Sciatic nerve (tissue), 2 donors: Measurements from ENCODE around the gene ALDH5A1. TPM values are rescaled to one million over a fixed set of nuclear protein-coding genes. Genes with fewer than 3 reads are reported as not detected.

ENCODE experiments used
- ATAC-seq: fragments of 200-7000 bp; cut with Tn5 transposase; one replicate; pipeline ENCODE4 v1.9.1; 2020; ENCODE audit warnings: mild to moderate bottlenecking, moderate library complexity
- DNase-seq: peaks from one replicate; pipeline ENCODE4 v3.0.0-alpha.2; 2020; ENCODE audit warnings: low spot score
- intact Hi-C: fragments of 100-400 bp; cut with DNase I; formaldehyde crosslinking; loops from one replicate; pipeline ENCODE4 v1.14.2; 2022
- total RNA-seq: library from RNA; stranded (reverse); fragmentation: NEBNext Ultra II Directional; extraction: Animal tissue kit (Norgen Biotek cat#: 25700); gene quantifications from one replicate; pipeline ENCODE4 v1.2.1, GENCODE V29; 2021
- donor health status: DM: no; HTN: no; CAD: no.
- donor health status: DM: no; HTN: no; CAD: no.

Gene ALDH5A1
- total RNA-seq, 1 donor from 2014 or later, result 19.3 TPM

DNA sequence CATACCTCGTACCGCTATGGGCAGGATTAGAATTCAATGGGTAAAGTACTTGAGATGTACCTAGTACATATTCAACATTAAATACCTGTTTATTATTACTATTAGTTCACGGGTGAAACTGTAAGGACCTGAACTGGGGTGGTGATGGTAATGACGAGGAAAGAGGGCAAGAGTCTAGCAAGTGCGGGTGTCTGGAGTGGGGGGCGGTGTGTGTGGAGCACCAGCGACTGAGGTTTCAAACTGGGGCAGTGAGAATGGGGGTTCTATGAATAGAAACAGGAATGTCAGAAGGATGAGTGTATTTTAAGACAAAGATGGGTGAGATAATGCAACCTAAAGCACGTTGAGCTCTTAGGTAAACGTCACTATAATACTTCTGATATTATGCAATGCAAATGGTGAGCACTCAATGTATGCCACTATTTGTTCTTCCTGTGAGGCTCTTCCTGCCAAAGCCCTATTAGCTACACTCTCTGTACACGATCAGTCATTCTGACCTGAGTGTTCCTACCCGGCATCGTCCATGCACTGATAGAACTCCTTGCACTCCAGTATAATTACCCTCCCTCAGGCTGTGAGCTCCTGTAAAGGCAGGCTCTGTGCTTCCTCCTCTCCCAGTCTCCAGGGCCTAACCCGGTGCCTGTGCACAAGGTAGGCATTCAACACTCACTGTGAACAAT, 55.0 kb downstream of the ALDH5A1 start:
- intact Hi-C loops, result no loop called here
- DNase-seq (no peak), ATAC-seq (no peak)

DNA sequence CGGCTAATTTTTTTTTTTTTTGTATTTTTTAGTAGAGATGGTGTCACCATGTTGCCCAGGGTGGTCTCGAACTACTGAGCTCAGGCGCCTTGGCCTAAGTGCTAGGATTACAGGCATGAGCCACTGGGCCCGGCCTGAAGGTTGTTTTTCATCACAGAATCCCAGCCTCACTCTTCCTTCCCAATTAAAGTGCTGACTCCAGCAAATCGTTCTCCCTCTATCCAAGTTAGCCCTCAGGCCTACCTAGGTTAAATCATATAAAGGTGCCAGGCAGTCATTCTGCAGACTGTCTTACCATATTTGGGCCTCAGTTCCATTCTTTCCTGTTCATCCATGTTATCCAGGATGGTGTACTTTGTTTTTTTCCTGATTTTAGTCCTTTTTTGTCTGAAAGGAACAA, 56.4 kb downstream of the ALDH5A1 start:
- no peak for DNase-seq
- intact Hi-C loops, result no loop called here
- ATAC-seq, result no peak

DNA sequence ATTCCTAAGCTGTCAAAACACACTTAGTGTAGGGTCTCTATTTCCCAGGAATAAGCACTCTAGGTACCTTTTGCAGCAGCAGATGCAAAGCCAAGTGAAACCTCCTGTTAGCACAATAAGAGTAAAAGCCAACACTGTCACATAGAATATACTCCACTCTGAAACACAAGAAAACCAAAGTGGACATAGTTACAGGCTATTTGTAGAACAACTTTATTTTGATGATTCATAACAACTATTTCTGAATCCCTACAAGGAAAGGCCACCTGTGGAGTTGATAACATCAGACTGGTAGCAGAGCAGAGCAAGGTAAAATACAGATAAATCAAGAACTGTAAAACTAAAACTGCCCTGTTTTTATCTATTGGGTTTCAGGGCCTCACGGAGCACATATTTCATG, 59.7 kb downstream of the ALDH5A1 start:
- DNase-seq, result no peak
- ATAC-seq, result no peak
- intact Hi-C loops, result no loop called here

DNA sequence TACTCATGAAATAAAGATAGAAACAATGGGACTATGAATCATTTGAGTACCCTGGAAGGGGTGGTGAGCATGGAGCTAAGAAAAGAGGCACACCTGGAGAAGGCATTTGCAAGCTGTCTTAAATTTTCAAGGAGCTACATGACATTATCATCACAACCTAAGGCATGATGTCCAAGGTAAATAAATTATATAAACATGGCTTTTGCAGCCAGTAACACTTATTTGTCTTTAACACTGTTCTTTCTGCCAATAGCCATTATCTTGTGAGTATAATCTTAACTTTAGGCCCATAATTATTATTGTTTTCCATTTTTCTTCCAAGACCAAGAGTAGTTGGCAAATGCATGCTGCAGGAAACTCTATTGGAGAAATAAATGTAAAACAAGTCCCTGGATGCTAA, 63.7 kb downstream of the ALDH5A1 start:
- DNase-seq, result no peak
- intact Hi-C loops, result no loop called here
- ATAC-seq, result no peak

DNA sequence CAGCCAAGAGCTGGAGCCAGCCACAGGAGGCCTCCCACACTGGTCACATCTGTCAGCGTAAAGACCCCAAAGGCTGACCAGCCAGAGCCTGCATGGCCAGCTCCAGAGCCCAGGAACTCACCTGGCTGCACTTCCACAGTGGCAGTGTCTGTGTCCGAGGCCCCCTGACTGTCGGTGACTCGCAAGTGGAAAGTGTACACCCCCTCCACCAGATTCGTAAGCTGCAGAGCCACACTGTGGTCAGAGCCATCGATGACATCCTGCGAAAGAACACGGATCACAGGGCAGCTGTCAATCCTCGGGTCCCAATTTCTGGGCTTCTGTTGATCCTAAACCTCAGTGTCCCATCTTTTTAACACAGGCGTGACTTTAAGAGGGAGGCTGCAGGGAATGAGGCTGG, 69.3 kb downstream of the ALDH5A1 start:
- intact Hi-C loops, result no loop called here
- no peak for DNase-seq

DNA sequence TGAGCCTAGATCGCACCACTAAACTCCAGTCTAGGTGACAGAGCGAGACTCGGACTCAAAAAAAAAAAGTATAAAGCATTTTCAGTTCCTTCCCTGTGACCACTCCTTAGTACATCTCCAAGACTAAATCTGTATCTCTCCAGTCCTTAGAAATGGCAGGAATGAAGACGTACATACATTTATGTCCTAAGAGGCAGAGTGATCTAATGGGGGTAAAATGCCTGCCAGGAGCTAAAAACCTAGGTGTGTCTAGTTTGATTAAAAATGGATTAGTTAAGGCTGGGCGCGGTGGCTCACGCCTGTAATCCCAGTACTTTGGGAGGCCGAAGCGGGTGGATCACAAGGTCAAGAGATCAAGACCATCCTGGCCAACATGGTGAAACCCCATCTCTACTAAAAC, 70.4 kb downstream of the ALDH5A1 start:
- intact Hi-C loops, result no loop called here
- no peak for ATAC-seq
- no peak for DNase-seq

More for the DNA sequence above, 69.3 kb downstream of the ALDH5A1 start:
- no peak for ATAC-seq

DNA sequence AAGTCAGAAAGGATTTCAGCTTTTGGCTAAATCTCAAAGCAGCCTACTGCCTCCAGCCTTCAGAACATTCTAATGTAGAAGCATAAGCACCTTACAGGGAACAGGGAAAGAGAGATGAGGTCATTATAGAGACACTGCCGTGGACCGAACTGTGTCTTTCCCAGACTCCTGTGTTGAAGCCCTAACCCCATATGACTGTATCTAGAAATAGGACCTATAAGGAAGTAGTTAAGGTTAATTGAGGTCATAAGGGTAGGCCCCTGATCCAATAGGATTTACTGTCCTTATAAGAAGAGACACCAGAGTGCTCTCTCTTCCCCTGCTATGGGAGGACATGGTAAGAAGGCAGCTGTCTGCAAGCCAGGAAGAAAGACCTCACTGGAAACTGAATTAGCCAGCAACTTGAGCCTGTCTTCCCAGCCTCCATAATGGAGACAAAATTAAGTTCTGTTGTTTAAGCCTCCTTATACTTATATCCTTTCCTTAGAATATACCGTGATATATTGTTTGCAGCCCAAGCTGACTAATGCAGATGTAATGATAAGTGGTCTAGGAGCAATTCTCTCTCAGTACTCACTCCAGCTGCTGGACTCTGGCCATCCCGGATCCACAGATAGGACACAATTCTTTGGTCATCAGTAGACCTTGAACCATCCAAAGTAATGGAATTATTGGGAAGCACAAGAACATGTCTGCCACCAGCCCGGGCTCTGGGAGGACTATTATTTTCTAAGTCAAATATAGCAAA, 71.4 kb downstream of the ALDH5A1 start:
- intact Hi-C loops, result no loop called here
- ATAC-seq, result no peak
- DNase-seq, result no peak

DNA sequence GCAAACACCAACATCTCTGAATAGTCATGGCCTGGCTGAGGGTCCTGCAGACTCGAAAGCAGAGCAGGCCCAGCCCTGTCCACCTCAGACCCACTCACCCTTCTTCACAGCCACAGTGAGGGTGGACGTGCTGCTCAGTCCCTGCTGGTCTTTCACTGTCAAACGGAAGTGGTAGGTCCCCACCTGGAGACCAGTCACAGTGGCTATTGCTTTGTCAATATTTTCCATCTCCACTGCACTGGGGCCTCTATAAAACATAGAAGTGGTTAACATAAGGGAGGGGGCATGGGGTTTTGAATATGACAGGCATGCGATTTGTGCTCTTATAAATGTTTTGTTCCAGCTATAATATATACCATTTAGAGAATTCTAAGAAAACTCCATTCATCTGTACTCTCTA, 73.9 kb downstream of the ALDH5A1 start:
- no peak for DNase-seq
- ATAC-seq, result no peak
- intact Hi-C loops, result no loop called here

DNA sequence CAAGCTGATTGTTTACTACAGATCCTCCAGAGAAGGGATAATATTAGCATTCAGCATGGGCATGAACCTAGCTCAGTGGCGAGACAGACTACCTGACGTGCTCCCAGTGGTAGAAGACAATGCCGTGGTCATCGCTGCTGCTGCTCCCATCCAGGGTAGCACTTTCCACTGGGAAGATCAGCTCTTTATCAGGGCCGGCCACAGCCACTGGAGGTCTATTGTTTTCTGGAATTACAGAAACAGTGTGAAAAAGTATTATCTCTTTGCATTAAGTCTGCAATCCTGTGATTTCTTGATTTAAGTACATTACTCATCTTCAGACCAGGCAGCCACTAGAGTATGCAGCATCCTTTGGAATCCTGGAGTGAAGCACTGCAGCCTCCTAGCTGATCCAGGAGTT, 75.0 kb downstream of the ALDH5A1 start:
- intact Hi-C loops, result no loop called here
- no peak for DNase-seq
- no peak for ATAC-seq

DNA sequence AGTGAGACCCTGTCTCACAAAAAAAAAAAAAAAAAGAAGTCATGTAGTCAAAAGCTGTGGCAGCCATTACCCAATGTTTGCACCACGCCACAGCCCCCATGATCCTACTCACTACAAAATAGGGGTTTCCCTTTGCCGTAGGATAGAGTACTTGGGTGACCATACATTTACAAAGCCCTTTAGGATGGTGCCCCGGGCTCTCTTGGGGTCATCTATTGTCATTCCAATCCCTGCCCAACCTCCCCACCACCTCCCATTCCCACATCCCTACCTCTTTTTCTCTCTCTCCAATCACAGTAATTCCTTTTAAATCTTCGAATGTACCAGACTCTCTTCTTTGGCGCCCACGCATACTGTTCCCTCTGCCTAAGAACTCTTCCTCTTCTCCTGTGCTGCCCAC, 76.6 kb downstream of the ALDH5A1 start:
- no peak for DNase-seq
- no peak for ATAC-seq
- intact Hi-C loops, result no loop called here

DNA sequence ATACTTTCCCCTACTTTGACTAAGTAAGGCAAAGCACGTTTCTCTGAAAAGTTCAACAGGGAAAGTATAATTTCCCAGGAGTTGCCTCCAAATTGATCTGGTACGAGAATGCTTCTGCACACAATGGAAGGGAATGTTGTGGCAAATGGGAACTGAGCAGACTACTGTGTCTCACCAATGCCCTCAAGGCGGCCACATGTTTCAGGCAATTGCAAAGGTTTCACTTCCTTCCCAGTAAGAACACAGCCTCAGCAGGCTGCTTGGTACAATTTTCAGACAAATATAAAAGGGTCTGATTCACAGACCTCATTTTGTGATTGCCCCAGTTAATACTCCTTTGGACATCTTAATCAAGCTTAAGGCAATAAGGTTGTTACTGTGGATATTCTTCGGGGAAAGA, 80.0 kb downstream of the ALDH5A1 start:
- no peak for DNase-seq
- intact Hi-C loops, result no loop called here
- no peak for ATAC-seq

DNA sequence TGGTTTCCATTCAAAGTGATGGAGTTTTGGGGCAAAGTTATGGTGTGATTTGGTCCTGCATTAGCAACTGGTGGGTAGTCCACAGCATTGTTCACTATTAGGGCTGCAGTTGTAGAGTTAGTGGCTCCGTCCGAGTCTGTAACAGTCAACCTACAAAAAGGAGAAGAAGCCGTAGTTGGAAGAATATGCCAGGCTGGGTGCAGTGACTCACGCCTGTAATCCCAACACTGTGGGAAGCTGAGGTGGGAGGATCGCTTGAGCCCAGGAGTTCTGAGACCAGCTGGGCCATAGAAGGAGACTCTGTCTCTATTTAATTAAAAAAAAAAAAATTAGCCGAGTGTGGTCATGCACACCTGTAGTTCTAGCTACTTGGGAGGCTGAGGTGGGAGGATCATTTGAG, 81.7 kb downstream of the ALDH5A1 start:
- no peak for ATAC-seq
- intact Hi-C loops, result no loop called here

DNA sequence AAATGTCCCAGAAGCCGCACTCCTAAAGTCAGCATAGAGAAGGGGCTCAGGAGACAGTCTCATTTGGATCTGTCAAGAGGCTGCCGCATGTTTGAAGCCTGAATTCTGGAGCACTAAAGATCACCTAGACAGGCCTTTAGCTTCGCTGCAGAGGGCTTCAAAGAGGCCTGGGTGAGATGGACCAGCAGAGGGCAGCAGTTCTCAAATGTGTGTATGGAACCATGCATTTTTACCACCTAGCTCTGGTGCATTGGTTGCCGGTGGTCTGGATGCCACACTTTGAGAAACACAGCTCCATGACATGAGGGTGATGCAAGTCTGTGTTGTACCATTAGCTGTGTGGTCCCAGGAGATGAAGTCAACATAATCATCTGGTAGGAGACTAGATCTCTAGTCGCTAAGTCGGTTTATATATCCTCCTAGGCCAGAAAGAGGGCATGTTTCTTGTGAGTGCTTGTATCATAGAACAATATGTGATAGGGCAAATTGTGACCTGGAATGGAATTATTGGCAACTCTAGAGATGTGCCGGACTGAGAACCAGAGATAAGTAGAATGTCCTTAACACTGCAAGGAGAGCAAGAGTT, 86.4 kb downstream of the ALDH5A1 start:
- DNase-seq (peak; percentile 87), ATAC-seq (peak; percentile 85)
- intact Hi-C loops, result loop anchor here (10.0 kb wide), 1 partner anchor 114 kb away; no protein-coding TSS in a partner anchor

More for the DNA sequence above, 81.7 kb downstream of the ALDH5A1 start:
- no peak for DNase-seq

DNA sequence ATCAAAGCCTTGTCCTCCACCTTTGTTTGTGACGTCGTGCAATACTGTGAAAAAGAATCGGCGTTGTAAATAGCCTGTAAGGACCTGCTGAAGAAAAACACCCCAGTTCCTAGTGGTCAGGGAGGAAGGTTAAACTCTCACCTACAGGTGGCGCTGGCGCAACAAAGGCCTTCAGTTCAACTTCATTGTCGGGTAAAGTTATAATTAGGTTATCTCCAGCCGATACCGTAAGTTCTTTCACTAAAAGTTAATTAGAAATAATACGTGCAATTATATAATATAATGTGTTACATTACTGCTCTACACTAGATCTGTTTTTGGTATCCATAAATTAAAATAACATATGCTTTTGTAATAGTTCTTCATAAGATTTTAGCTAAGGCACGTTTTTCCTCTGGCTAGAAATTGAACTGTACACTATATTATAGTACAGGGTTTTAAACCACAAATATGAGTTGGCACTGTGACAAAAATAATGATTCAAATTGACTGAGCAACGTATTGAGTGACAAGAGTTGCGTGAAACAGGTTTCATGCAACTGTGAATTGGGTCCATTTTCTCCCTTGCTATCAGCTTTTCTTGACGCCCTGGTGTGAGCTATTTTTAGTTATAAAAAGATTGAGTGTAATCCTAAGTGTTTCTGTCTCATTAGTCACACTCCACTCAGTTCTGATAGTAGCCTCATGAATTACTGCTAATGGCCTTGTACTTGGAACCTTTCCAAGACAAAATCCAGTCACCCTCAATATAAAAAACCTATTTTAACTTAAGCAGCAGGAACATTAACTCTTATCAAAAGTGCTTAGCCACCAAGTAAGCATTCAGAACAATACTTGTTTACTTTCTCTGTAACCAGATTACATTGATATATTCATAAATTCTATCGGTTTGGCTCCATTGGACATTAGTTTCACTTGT, 89.0 kb downstream of the ALDH5A1 start:
- peak; percentile 83 for ATAC-seq
- DNase-seq, result peak; percentile 87
- intact Hi-C loops, result loop anchor here (10.0 kb wide), 1 partner anchor 111 kb away; no protein-coding TSS in a partner anchor

DNA sequence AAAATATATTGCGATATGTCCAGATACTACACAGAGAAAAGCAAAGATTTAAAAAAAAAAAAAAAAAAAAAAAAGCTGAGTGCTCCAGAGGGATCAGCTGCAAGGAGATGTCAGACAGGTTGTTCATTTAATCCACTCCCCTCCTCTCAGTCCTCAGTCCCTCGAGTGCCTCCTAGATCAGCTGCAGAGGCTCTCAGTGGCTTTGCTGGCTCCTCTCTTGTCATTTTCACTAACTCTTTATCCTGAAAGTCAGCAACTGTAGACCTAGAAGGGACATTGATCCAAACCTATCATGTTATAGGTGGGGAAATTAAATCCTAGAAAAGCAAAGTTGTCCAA, 89.6 kb downstream of the ALDH5A1 start:
- no peak for ATAC-seq
- intact Hi-C loops, result loop anchor here (10.0 kb wide), 1 partner anchor 110 kb away; no protein-coding TSS in a partner anchor

More for the DNA sequence above, 89.6 kb downstream of the ALDH5A1 start:
- DNase-seq, result no peak
